Left ventricle myocardium inferior (tissue), 1 donor: ENCODE measurements around the gene SEMA3B. TPM values are rescaled to one million over a fixed set of nuclear protein-coding genes. Genes with fewer than 3 reads are reported as not detected.
A peak's percentile ranks its signal among the peaks of the same experiment; 100 is the strongest.
"Not testable (repeated sequence)": the region's sequence is repeated elsewhere in the genome, so short reads cannot be mapped to it uniquely, and the experiment has no call there.

ENCODE experiments used
- DNase-seq: peaks from one replicate; pipeline ENCODE4 v3.0.0-alpha.2; 2020
- H3K27ac ChIP-seq: fragments of 200-600 bp; replicated peaks from 2 replicates; pipeline ENCODE4 v1.8.0; 2021
- H3K27me3 ChIP-seq: fragments of 200-600 bp; 2 replicates; pipeline ENCODE4 v1.8.0; 2021; ENCODE audit warnings: low read depth
- H3K36me3 ChIP-seq: fragments of 200-600 bp; 2 replicates; pipeline ENCODE4 v1.8.0; 2021
- H3K4me1 ChIP-seq: fragments of 200-600 bp; 2 replicates; pipeline ENCODE4 v1.8.0; 2021
- H3K4me3 ChIP-seq: fragments of 200-600 bp; 2 replicates; pipeline ENCODE4 v1.8.0; 2021; ENCODE audit warnings: mild to moderate bottlenecking, moderate library complexity
- H3K9me3 ChIP-seq: fragments of 200-600 bp; replicated peaks from 2 replicates; pipeline ENCODE4 v1.8.0; 2021
- intact Hi-C: fragments of 100-400 bp; cut with micrococcal nuclease; formaldehyde crosslinking; loops from one replicate; pipeline ENCODE4 v1.11.0; 2022
- total RNA-seq: library from RNA; stranded (reverse); fragmentation: NEBNext Ultra II Directional; extraction: Animal tissue kit (Norgen Biotek cat#: 25700); gene quantifications from one replicate; pipeline ENCODE4 v1.2.1, GENCODE V29; 2021
- TF ChIP-seq, protein P1 (sequence below): fragments of 200-600 bp; IDR thresholded peaks from 2 replicates; pipeline ENCODE4 v1.8.0; 2021; ENCODE audit warnings: antibody characterized with exemption, mild to moderate bottlenecking, borderline replicate concordance
- donor health status: DM: no; HTN: yes; CAD: no; lungs with severe emphysema.

Gene SEMA3B
- total RNA-seq, 1 donor from 2014 or later: 23.2 TPM

DNA sequence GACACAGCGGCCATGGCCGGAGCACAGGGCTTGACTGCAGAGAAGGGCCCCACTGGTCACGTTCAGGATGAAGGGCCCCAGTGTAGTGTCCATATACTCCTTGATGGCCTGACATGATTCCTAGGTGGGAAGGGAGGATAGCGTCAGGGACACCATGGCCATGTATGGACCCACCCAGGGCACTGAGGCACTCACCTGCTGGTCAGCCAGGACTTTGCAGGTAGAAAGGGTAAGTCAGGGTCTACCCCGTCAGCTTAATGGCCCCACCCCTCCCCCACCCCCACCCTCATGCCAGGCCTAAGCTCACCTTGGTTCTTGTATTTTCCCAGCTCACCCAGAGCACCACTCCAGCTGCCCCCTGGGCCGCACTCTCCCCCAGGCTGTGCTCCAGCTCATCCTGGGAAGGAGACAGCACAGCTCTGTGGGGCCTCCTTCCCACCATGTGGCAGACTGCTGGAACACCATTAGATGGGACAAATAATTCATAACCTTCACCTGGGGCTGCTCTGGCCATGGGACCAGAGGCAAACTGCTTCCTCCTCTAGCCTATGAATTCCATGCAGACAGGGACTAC, 31.8 kb downstream of the SEMA3B start:
- no peaks in the 10 kb centered on the region for H3K27me3 ChIP-seq
- intact Hi-C loops: no loop called here

DNA sequence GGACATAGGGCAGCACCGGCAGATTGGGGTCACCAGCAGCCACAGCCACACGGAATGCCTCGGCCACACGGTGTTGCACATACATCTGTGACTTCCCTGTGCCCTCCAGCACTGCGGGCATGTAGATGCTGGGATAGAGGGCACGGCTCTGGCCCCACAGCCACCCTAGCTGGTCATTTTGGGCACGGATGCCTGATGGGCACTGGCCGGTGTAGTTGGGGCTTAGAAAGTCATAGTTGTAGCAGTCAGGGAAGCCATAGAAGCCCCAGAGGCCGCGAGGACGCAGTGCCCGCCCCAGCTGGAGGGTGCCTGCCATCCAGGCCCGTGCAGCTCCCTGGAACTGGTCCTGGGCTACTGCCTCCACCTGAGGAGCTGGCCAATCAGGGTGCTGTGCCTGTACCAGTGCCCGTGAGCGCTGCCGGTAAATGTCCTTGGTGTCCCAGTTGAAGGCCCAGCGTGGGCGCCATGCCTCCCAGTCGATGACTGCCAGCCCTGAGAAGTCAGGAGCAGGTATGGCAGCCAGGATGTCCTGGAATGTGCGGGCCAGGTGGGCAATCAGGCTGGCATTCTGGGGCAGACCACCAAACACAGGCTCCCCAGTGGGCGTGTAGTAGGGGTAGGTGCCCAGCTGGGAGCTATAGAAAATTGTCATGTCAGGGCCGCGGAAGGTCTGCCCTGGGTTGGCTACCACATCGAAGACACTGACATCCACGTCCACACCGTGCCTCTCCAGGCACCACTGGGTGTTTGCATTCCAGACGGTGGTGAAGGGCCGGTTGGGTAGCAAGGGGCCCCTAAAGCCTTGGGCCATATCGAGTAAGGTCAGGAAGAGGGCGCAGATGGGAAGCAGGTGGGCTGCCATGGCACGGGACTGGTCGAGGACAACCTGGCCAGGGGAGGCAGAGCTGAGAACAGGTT, 33.4 kb downstream of the SEMA3B start:
- TF ChIP-seq, protein P1, sequence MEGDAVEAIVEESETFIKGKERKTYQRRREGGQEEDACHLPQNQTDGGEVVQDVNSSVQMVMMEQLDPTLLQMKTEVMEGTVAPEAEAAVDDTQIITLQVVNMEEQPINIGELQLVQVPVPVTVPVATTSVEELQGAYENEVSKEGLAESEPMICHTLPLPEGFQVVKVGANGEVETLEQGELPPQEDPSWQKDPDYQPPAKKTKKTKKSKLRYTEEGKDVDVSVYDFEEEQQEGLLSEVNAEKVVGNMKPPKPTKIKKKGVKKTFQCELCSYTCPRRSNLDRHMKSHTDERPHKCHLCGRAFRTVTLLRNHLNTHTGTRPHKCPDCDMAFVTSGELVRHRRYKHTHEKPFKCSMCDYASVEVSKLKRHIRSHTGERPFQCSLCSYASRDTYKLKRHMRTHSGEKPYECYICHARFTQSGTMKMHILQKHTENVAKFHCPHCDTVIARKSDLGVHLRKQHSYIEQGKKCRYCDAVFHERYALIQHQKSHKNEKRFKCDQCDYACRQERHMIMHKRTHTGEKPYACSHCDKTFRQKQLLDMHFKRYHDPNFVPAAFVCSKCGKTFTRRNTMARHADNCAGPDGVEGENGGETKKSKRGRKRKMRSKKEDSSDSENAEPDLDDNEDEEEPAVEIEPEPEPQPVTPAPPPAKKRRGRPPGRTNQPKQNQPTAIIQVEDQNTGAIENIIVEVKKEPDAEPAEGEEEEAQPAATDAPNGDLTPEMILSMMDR: no peak
- H3K27ac ChIP-seq: peak overlapping the region; percentile 97
- H3K36me3 ChIP-seq: peaks cover 12% of the 10 kb centered on the region
- no peaks in the 10 kb centered on the region for H3K27me3 ChIP-seq
- H3K4me1 ChIP-seq: peaks cover 58% of the 10 kb centered on the region
- no peak for DNase-seq
- H3K9me3 ChIP-seq: no peaks in the 10 kb centered on the region
- intact Hi-C loops: no loop called here
- peak overlapping the region; percentile 77 for H3K4me3 ChIP-seq

More for the DNA sequence above, 31.8 kb downstream of the SEMA3B start:
- TF ChIP-seq, protein P1: no peak
- Histone ChIP-seq H3K27ac (peak overlapping the region; percentile 97), H3K4me3 (peak overlapping the region; percentile 77), H3K4me1 (peaks cover 58% of the 10 kb centered on the region), H3K9me3 (no peaks in the 10 kb centered on the region), H3K36me3 (peaks cover 10% of the 10 kb centered on the region)
- DNase-seq: no peak

DNA sequence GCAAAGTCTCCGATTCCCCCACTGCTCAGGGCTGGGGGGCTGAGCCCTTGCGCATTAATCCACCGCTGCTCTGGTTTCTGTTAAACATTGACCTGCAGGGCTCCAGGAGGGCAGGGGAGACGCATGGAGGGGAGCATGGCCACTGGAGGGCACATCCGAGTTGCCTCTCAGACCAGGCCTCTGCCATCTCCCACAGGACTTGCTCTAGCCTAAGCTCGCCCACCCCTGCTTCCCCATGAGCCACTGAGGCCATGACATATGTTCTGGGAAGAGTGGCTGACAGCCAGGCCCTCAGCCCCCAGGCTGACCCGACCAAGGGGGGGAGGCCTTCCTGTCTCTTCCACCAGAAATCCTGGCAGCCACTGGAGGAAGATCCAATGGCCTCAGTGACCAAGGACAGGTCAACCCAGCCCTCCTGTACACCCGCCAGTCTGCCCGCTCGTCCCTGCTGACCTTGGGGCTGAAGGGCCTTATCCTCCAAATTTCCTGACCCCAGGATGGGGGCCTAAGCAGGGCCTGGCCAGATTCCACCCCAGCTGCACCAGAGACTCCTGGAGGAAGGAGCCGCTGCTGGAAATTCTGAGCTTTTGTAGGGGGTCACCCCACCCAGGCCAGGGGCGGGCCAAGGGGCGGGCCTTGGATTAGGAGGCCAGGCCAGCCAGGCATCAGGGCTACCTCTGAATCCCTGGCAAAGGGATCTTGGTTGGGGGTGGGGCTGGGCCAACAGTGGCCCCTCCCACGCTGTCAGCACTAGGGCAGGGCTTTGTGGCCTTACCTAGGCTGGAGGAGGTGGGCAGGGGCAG, 34.3 kb downstream of the SEMA3B start, which contains the start of gene HYAL1:
TSS of gene HYAL1 (minus strand) at position 562 of the 803 bp plus-strand sequence. CDS start 618 bp downstream, outside the sequence.
- Histone ChIP-seq H3K36me3 (peaks cover 15% of the 10 kb centered on the region), H3K4me1 (peaks cover 53% of the 10 kb centered on the region), H3K27me3 (no peaks in the 10 kb centered on the region), H3K4me3 (peak within 1 kb of the TSS; percentile 77), H3K9me3 (no peaks in the 10 kb centered on the region), H3K27ac (peak within 1 kb of the TSS; percentile 97)
- DNase-seq: peak; percentile 84
- TF ChIP-seq, protein P1: peak; percentile 41
- intact Hi-C loops: no loop called here

DNA sequence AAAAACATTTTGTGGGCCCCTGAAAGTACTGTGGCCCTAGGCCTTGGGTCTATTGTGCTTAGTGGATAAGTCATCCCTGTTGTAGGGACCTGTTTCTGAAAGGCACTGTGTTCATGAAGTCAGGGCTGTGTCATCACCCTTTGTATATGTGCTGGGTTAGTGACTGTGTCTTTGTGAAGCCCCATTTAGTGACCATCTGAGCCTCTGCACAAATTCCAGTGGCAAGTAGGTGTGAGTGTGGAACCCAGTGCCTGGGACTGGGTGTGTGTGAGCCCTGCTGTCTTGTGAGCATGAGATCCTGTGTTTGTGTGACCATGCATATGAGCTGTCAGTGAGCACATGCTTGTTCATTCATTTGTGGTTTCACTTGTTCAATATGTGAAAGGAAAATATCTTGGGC, 35.7 kb downstream of the SEMA3B start:
- TF ChIP-seq, protein P1: no peak
- Histone ChIP-seq H3K36me3 (peaks cover 27% of the 10 kb centered on the region), H3K4me3 (no peak overlapping the region), H3K9me3 (no peaks in the 10 kb centered on the region), H3K4me1 (peaks cover 44% of the 10 kb centered on the region), H3K27me3 (no peaks in the 10 kb centered on the region), H3K27ac (no peak overlapping the region)
- DNase-seq: no peak
- intact Hi-C loops: no loop called here

DNA sequence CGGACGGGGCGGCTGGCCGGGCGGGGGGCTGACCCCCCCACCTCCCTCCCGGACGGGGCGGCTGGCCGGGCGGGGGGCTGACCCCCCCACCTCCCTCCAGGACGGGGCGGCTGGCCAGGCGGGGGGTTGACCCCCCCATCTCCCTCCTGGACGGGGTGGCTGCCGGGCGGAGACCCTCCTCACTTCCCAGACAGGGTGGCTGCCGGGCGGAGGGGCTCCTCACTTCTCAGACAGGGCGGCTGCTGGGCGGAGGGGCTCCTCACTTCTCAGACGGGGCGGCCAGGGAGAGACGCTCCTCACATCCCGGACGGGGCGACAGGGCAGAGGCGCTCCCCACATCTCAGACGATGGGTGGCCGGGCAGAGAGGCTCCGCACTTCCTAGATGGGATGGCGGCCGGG, 43.1 kb downstream of the SEMA3B start:
- H3K4me3 ChIP-seq, DNase-seq, H3K27ac ChIP-seq, H3K27me3 ChIP-seq, H3K9me3 ChIP-seq, intact Hi-C loops: not testable (repeated sequence)
- H3K4me1 ChIP-seq: peaks cover 35% of the 10 kb centered on the region
- peaks cover 29% of the 10 kb centered on the region for H3K36me3 ChIP-seq
